Cardiac fibroblast (primary cell): ENCODE measurements around the gene PDE1C.

Experiments used
- DNase-seq, 2 donors: peaks; one replicate each; pipeline versions ENCODE4 v3.0.0 to v3.0.0-alpha.2; 2010; ENCODE audit warnings: low read depth in 2 of 2
- H3K4me3 ChIP-seq, 2 donors: replicated peaks in 1 of 2; 1 replicate in 1 of 2; 2 replicates in 1 of 2; pipeline ENCODE4 v1.5.1; 2011; ENCODE audit warnings: low read depth in 2 of 2, low read length in 2 of 2, mild to moderate bottlenecking in 2 of 2, moderate library complexity in 1 of 2
- CTCF ChIP-seq: IDR thresholded peaks from one replicate; pipeline ENCODE4 v1.5.1; 2011; ENCODE audit warnings: low read depth, mild to moderate bottlenecking, low read length, inconsistent platforms

PDE1C gene

GRCh38 chr7:31957090-31957720 is 113.0 kb downstream of the PDE1C start:
- TF ChIP-seq CTCF, result no peak
- peak in 1 of 2 donors; percentile 64 for DNase-seq
- no peak overlapping the region for H3K4me3 ChIP-seq

- no peak overlapping the region for H3K4me3 ChIP-seq
- no peak for TF ChIP-seq CTCF
- no peak for DNase-seq
Measured at GRCh38 chr7:31955641-31956040, 114.6 kb downstream of the PDE1C start.

- no peak overlapping the region for H3K4me3 ChIP-seq
- DNase-seq, result no peak
- no peak for TF ChIP-seq CTCF
Measured at GRCh38 chr7:31955021-31955420, 115.2 kb downstream of the PDE1C start.

DNA sequence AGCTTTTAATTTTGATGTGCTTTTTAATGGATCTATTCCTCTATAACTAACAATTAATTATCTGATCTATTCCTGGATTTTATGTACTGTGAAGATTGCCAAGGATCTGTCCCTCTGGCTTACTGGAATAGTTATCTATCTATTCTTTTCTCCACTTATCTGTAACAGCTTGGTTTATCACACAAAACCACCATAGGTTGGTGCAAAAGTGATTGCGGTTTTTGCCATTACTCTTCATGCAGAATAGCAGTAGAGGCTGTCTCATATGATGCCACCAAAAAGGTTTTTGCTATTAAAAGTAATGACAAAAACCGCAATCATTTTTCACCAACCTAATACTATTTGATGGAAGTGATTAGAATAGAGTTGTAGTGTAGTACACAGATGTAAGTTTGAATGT is 115.7 kb downstream of the PDE1C start:
- no peak overlapping the region for H3K4me3 ChIP-seq
- no peak for DNase-seq
- no peak for TF ChIP-seq CTCF

GRCh38 chr7:31953432-31953831 is 116.8 kb downstream of the PDE1C start:
- no peak for TF ChIP-seq CTCF
- no peak for DNase-seq
- no peak overlapping the region for H3K4me3 ChIP-seq

DNA sequence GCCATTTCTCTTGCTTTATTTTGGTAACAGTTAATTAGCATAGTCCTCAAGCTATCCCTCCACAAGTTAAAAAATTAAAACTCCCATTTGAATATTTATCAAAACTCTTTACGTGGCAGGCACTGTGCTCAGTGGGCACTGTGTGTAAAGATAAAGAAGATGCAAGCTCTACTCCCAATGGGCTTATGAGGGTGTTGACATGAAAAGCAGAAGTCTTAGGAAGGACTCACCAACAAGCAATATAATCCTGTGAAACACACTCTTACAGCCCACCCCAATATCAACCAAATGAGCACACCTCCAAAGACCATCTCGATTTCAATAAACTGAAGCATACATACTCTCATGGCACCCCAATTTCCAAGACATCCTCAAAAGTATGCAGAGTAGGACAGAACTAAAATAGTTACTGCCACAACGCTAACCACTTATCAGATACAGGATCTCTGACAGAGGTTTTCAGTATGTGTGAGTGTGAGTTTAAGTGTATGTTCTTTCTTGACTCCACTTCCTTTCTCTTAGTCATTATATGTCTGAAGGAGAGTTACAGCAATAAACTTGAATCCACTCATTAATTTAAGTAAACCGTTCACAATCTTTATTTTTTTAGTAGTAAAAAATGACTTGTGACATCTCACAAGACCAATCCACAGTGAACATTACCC is 120.0 kb downstream of the PDE1C start:
- no peak overlapping the region for H3K4me3 ChIP-seq
- peak; percentile 11 to 73 for DNase-seq
- no peak for TF ChIP-seq CTCF
